ENCODE data around the gene WDFY4. TPM values are rescaled to one million over a fixed set of nuclear protein-coding genes. Genes with fewer than 3 reads are reported as not detected.
"Not testable (repeated sequence)": the region's sequence is repeated elsewhere in the genome, so short reads cannot be mapped to it uniquely, and the experiment has no call there.

Gene WDFY4
- total and polyA plus RNA-seq, 9 of the 15 experiments (the other 6 are each of a cell fraction or from before 2014, with no cell fraction given), result 0.01 to 0.02 (median 0.01) TPM; not detected in 6

- H3K79me2 ChIP-seq (ENCODE audit: control insufficient read depth, insufficient read depth, low read length); H4K20me1 ChIP-seq (replicated peaks; ENCODE audit: control insufficient read depth, insufficient read depth, low read length); H3K4me2 ChIP-seq (ENCODE audit: insufficient read depth, low read length); H3K9me3 ChIP-seq (replicated peaks; ENCODE audit: control insufficient read depth, insufficient read depth, low read depth, low read length); H3K9ac ChIP-seq (ENCODE audit: insufficient read depth in 1 of 2, low read depth in 2 of 2, low read length in 2 of 2); DNase-seq (ENCODE audit: extremely low read depth in 1 of 4, low spot score in 3 of 4); CTCF ChIA-PET (ENCODE audit: low intra/inter-chr PET ratio); H3K4me3 ChIP-seq; ATAC-seq; BruUV-seq (replicated peaks); H3K4me1 ChIP-seq (replicated peaks in 1 of 2; ENCODE audit: control insufficient read depth in 2 of 2, insufficient read depth in 2 of 2, low read length in 2 of 2); FAIRE-seq; H3K27ac ChIP-seq (ENCODE audit: extremely low read depth, low read depth, low read length); H3K36me3 ChIP-seq (ENCODE audit: control insufficient read depth, insufficient read depth, low read length); POLR2A ChIA-PET; H3K27me3 ChIP-seq (ENCODE audit: control insufficient read depth in 2 of 2, insufficient read depth in 2 of 2, low read length in 2 of 2); H2AFZ ChIP-seq (ENCODE audit: low read depth, low read length); in situ Hi-C loops (cut with MboI); intact Hi-C loops (cut with micrococcal nuclease); H3K9me1 ChIP-seq (ENCODE audit: control insufficient read depth, insufficient read depth, low read length): not testable (repeated sequence)
- TF ChIP-seq ZNF280A (IDR thresholded peaks at IDR 0.05; ENCODE audit: low read depth, partially characterized antibody), result peak; percentile 54
- TF ChIP-seq ZNF507 (tag; conservative IDR thresholded peaks at IDR 0.05), result peak; percentile 100
- TF ChIP-seq CBX3 (IDR thresholded peaks at IDR 0.05; ENCODE audit: borderline replicate concordance in 1 of 2, low read length in 2 of 2), result 0 out of 3 replicates have a peak, but pooled peaks of 1 of the 2 experiments have one; percentile 39
- TF ChIP-seq ZNF354B (CRISPR knock-in tag; IDR thresholded peaks at IDR 0.05), result peak; percentile 96
- TF ChIP-seq TRIM28 (IDR thresholded peaks at IDR 0.05), result peak; percentile 34; the same call in 1 of the 2 replicates
- 1% methylated on average over 4 of the region's 4 CpGs for WGBS (ENCODE audit: insufficient coverage, low coverage, missing lambda C conversion rate)
These were observed 43.5 kb upstream of the WDFY4 start for GRCh38 chr10:48641099-48641690.
